Ovary (tissue), 3 donors: Measurements from ENCODE around the gene CA10.

Experiments used
- CTCF ChIP-seq, 3 donors: fragments of 450-650 bp in 2 of 3; fragments of 200-600 bp in 1 of 3; IDR thresholded peaks; one replicate each; pipeline versions ENCODE4 v1.5.1 to v1.8.0; 2016 to 2022; ENCODE audit warnings: antibody characterized with exemption in 3 of 3, mild to moderate bottlenecking in 1 of 3
- POLR2A ChIP-seq: fragments of 450-650 bp; IDR thresholded peaks from one replicate; pipeline ENCODE4 v1.6.1; 2017; ENCODE audit warnings: antibody characterized with exemption, mild to moderate bottlenecking, moderate library complexity
- donor health status: DM: no; HTN: no; CAD: no.

- TF ChIP-seq CTCF (IDR thresholded peaks at IDR 0.05): no peak
- no peak for TF ChIP-seq POLR2A
These were observed 34.0 kb downstream of the CA10 start for GRCh38 chr17:52124561-52124960.
